ENCODE measurements around the gene SETMAR. TPM values are rescaled to one million over a fixed set of nuclear protein-coding genes. Genes with fewer than 3 reads are reported as not detected.
"Not testable (repeated sequence)": the region's sequence is repeated elsewhere in the genome, so short reads cannot be mapped to it uniquely, and the experiment has no call there.

SETMAR gene
- total RNA-seq = 47.7 TPM

DNA sequence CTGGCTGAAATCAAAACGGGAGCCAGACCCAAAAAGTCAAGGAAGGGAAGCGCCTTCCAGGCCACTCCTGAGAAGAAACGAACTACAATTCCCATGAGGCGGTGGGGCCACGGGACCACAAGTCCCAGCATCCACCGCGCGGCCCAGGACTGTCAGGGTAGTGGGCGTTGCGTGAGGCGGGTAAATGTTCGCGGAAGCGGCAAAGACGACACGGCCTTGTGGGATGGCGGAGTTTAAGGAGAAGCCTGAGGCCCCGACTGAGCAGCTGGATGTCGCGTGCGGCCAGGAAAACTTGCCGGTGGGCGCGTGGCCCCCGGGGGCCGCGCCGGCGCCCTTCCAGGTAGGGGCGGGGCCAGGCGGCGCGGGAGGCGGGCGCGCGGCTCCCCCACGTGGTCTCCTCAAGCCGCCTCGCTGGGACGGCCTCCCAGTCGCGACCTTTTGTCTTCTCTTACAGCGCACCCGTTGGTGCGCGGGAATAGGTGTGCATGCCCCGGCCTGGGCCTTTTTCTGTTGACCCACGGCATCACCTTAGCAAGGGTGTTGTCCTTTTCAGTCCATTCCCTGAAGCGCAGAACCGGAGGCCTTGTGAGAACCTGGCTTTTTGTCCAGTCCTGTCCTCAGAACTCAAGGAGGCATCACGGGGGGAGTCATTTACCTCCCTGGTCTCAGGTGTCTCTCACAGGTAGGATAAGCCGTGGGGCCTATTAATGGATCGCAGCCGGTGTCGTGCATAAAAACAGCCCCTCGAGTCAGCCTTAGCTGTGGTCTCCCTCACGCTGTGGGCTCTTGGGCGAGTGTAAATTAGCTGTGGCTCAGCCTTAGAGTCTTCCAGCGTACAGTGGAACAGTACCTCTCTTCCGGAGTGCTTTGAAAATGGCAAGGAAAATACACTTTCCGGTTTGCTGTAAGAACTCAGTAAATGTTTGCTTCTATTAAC, at the start of gene SETMAR:
Gene SETMAR (plus strand): TSS at position 183 of the 937 bp plus-strand sequence. CDS start 2 bp downstream, at position 185.
- DNase-seq (ENCODE audit: low spot score in 2 of 2) (peak; percentile 85), FAIRE-seq (no peak)

DNA sequence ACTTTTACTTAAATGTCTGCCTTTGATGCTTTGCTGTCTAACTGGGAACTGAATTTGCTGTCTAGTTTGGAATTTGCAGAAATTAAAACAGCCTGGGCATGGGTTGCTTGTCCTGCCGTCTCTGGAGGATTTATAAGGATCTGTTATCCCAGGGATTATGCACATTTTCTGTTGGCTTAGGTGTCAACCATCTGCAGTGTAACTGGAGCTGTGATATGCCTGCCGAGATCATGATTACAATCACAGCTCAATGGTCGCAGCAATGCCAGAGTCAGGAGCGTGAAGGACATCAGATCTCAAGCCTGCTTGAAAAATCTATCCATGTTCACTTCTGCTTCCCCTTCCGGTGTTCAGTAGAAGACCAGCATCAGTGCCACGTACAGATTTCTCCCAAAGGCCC, 41.8 kb upstream of the SETMAR start:
- DNase-seq (ENCODE audit: low spot score in 2 of 2) = no peak

DNA sequence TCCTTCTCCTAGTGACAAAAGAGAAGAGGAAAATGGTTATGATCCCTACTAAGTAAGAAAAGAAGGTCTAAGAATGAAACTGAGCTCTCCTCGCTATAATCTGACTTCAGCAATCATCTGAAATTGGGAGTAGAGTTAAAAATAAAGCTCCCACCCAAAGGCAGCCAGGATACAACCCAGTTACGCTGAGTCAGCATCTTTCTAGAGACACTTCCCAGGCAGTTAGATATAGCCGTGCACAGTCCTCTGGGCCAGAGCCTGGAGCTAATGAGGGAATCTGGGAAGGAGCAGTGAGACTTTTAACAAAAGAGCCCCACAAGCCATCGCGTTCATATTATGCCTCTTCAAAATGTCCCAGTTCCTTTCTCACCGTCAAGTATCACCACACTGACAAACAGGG, 39.1 kb upstream of the SETMAR start:
- DNase-seq (ENCODE audit: low spot score in 2 of 2) = no peak
- FAIRE-seq = no peak

More for the DNA sequence above, 41.8 kb upstream of the SETMAR start:
- FAIRE-seq = no peak

DNA sequence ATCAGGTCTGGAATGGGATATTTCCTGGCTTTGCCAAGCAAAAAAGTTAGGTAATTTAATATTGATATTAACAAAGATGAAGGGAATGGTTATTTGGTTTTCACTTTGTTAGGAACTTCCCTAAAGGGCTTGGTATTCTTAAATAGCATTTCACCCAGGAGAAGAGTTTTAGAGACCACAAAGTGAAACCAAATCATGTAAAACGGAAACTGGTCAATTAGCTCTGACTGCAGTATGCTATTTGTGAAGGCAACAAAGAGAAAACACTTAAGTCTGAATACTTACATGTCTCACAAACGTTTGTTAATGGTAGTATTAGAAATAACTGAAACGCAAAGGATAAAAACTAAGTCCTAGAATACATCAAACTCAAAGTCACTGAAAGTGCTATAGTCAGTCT, 32.4 kb upstream of the SETMAR start:
- FAIRE-seq = no peak
- DNase-seq (ENCODE audit: low spot score in 2 of 2) = no peak

DNA sequence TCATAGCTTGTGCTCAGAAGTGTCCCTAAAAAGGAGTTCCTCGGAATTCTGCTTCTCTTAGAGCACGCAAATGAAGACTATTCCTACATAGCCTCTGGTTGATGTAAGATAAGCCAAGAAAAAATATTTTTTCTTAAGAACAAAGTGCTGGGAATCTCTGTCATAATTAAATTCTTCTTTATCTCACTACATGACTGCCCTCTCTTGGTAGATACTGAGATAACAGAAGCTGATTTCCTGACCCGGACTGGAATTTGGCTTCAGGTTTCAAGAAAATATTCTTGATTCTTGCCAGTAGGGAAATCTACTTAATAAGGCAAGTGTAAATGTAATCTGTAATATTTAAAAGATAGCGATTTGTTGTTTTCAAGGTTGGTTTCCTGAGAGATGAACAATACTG, 31.3 kb upstream of the SETMAR start:
- FAIRE-seq (peak; percentile 70), DNase-seq (ENCODE audit: low spot score in 2 of 2) (peak in 1 of 2 donors; percentile 33)

DNA sequence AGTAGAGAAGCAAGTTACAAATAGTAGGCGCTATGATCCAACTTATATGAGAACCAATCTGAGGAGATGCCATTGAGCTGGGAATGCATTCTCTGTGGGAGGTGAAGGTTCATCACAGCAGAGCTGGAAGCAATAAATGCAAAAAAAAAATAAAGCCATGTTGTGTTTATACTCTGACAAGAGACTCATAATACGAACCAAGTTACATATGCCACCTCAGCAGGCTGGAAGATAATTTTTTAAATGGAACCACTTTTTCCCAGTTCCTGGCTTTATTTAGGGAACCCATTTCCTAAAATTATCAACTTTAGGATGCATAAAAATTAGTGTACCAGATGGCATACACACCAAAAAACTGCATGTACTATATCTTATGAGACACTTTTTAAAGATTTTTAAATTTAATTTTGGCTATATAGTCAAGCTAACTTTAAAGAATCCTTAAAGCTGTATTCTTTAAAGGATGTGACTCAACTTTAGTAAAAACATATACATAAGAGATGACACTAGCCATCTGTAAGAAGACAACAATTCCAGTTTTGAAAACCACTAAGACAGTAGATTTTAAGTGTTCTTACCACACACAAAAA, 23.6 kb upstream of the SETMAR start:
- no peak for FAIRE-seq
- DNase-seq (ENCODE audit: low spot score in 2 of 2) = no peak

DNA sequence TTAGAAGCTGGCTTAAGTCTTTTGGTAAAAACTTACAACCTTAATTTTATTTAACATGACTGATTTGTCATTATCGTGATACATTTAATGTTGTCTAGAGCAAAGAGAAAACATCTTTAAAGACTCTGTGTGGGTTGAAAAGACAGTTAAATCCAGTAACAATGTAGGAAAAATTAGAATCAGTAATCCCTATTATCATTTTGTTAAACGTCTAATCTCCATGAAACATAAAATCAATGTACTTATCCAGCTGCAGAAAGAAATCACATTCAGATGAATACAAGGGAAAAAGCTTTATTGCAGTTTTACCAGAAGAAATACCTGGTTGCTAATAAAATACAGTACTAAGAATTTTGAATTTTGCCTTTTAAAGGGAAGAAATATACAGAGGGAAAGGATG, 21.2 kb upstream of the SETMAR start:
- FAIRE-seq = no peak
- DNase-seq (ENCODE audit: low spot score in 2 of 2) = no peak

DNA sequence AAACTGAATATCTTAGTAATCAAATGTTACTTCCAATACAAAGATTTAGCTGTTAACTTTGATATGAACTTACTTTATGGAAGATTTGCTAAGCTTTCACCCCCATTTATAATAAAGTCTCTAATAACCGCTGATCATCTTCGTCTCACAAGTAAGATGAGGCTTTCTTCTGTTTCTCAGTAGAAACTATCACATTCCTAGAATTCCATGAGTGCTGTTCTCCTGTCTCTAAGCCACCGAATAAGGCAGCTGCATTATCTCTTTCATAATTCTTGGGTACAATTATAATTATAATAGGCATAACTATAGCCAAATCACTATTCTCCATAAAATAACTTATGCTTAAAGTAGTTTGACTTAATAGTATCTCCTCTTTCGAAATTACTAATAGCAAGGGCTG, 18.3 kb upstream of the SETMAR start:
- FAIRE-seq = no peak
- DNase-seq (ENCODE audit: low spot score in 2 of 2) = no peak

DNA sequence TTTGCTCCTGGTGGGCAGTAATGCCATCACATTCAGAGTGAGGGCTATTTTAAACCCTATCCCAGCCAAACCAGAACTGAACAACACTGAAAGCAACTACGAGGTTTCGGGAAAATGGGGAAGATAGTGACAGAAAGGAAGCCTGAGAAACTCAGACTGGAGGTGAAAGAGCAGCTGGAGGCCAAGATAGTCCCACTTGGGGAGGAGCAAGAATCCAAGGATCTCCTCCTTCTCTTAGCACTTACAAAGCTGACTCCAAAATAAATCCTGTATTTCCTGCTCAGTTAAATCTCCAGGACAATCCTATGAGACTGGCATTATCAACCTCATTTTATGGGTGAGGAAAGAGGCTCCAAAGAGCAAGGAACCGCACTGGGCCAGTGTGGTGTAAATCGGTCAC, 14.1 kb upstream of the SETMAR start:
- no peak for DNase-seq (ENCODE audit: low spot score in 2 of 2)
- FAIRE-seq = no peak

DNA sequence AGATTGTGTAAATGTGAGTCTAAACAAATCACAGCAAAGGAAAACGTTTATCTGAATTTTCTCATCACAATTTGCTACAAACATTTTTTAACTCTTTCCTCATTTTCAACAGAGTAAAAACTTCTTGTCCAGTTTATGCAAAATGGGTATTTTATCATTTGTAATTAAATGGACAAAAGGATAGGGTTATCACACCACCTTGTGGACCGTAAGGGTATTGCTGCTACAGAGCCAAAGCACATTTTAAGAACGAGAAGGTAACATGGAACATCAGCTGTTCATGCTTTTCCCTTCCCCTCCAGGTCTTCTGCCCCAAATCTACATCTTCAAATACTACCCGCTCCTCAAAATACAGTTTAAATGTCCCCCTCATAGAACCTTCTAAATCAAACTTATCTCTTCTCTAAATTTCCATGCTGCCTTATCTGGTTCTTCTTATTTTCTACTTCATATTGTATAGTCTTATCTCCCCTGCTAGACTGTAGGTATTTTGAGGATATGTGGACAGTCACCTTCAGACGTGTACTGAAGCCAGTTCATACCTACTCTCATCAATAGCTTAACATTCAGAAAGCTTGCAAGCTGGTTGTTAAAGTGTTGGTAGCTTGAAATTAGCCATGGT, 12.8 kb upstream of the SETMAR start:
- DNase-seq (ENCODE audit: low spot score in 2 of 2) (no peak), FAIRE-seq (peak; percentile 52)

DNA sequence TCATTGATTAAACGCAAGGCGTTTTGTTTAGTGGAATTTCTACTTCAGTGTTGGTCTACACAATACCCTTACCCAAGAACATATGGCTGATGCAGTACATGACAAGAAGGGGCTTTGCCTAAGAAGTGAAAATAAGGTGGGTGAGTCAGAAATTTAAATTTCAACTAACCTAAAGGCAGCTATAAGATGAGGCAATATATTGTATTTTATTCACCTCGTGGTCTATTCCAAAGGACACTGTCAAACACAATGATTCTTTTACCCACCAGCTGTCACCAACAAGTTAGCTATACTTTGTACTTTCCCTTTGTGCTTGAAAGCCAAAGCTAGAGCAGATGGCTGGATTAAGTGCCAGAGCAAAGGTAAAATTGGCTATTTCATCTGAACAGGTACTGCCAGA, 10.9 kb upstream of the SETMAR start:
- no peak for DNase-seq (ENCODE audit: low spot score in 2 of 2)

DNA sequence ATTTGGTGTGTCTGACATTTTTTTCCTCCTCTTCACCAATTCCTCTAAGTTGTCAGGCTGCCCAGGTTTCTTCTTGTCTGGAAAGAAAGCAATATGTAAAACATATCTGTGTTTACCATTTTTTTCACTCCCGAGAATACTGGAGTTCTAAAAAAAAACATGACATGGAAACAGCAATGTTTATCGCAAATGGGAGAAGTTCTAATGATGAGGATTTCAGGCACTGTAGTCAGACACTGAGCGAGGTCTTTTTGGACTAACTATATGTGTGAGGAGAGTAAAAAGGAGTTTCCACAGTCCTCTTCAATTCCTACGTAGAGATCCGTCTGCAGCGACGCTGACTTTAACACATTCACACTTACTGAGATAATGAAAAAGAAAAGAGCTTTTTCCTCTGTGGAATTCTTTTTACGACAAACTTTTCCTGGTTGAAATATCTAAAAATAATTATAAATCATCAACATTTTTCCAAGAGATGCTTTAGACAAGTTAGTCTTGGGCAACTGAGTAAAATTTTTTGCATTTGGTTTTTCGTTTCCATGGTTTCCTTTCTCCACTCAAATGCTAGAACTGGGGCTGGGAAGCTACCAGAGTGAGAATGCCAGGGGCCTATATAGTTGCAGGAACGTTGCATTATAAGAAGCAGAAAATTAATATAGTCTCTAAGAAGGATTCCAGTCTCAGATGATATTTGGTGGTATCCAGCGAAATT, 8.4 kb upstream of the SETMAR start:
- FAIRE-seq (no peak), DNase-seq (ENCODE audit: low spot score in 2 of 2) (no peak)

More for the DNA sequence above, 10.9 kb upstream of the SETMAR start:
- no peak for FAIRE-seq

DNA sequence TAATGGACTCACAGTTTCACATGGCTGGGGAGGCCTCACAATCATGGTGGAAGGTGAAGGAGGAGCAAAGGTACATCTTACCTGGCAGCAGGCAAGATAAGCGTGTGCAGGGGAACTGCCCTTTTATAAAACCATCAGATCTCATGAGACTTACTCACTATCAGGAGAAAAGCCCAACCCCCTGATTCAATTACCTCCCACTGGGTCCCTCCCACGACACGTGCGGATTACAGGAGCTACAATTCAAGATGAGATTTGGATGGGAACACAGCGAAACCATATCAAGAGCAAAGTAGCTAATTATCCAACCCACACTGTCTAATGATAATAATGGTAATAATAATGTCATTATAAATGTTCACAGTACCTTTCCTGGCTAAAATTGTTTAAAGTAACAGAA, 6.7 kb upstream of the SETMAR start:
- not testable (repeated sequence) for FAIRE-seq; DNase-seq (ENCODE audit: low spot score in 2 of 2)

DNA sequence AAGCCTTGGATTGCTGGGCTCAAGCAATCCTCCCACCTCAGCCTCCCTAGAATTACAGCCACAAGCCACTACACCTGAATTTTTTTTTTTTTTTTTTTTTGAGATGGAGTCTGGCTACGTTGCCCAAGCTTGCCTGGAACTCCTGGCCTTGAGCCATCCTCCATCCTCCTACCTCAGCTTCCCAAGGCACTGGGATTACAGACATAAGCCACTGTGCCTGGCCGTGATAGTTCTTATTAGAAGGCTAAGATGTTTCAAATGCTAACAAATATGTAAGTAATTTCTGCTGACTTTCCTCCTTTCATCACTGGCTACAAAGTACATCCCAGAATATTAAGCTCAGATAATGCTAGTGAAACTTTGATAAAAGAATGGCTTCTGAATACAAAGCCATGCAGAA, 5.7 kb upstream of the SETMAR start:
- no peak for FAIRE-seq
- no peak for DNase-seq (ENCODE audit: low spot score in 2 of 2)

DNA sequence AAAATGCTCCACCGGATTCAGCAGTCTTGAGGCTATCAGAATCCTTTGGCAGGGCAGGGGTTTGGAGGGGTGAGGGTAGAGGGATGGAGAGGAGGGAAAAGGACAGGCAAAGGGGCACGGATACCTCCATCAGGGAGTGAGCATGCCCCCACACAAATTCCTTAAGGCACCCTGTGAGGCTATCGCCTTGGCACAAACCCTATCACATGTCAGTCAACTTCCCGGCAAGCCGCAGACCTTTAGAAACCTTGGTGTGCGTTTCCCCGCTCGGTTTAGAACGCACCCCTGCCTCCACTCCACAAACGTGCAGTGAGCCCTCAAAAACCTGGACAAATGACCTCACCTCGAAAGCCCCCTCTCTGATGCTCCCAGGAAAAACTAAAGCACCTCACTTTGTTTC, 422 bp upstream of the SETMAR start:
- DNase-seq (ENCODE audit: low spot score in 2 of 2) (no peak), FAIRE-seq (no peak)

DNA sequence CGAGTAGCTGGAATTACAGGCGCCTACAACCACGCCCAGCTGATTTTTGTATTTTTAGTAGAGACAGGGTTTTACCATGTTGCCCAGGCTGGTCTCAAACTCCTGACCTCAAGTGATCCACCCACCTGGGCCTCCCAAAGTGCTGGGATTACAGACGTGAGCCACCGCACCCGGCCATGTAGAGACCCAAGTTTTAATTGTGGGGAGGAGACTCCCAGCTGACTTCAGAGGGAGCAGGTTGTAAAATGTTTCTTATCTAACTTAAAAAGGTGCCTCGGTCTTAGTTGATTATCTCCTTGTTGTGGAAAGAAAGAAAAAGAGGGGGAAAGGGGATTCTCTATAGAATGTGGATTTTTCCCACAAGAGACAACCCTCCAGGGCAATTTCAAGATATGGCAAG, 2.0 kb downstream of the SETMAR start:
- not testable (repeated sequence) for FAIRE-seq; DNase-seq (ENCODE audit: low spot score in 2 of 2)

DNA sequence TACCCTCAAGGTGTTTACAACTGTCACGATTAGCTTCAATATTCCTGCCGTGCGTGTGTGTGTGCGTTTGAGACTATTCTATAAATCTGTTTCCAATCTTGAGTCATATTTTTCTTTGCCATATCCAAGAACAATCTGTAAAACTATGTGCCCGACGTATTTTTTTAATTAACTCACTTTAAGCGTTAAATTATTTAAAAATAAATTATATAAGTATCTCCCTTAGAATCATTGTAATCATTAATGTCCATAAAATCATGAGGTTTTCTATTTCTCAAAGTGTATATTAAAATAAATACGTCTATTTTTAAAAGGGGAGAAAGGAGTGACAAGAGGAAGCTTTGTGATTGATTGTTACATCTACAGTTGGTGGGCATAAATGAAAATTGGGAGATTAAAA, 2.9 kb downstream of the SETMAR start:
- DNase-seq (ENCODE audit: low spot score in 2 of 2) (no peak), FAIRE-seq (no peak)

DNA sequence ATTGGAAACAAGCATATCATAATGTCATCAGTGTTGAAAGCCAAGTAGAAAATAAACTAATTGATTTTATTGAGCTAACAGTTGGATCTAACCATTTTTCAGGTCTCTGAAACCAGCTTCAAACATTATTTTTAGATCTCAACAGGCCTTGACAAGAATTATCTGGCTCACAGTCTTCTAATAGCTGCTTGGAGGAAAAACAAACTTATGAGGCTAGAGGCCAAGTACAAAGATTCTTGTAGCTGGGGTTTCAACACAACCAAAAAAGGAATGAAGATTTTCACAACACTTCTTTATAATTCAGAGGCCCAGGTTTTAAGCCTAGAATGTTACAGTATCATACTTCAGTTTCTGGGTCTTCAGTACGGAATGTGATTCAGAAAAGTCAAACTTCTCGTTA, 3.7 kb downstream of the SETMAR start:
- FAIRE-seq (no peak), DNase-seq (ENCODE audit: low spot score in 2 of 2) (no peak)

DNA sequence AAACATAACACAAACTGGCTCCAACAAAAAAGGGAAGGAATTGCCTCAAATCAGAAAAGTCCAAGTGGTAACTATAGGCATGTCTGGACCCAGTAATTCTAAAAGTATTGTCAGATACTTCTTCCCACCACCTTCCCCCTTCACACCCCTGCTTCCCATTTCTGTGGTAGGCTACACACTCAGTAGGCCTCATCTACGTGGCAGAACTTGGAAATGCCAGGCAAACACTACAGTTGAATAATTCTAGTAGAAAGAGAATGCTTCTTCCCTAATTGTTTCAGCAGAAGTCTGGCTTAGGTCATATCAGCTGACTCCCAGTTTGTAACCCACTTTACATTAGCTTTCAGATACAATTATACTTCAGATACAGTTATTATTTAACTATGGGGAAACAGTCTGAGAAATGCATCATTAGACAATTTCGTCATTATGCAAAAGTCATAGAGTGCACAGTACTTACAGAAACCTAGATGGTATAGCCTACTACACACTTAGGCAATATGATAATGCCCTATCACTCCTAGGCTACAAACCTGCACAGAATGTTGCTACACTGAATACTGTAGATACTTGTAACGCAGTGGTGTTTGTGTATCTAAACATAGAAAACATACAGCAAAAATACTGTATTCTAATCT, 6.4 kb downstream of the SETMAR start:
- FAIRE-seq = no peak
- DNase-seq (ENCODE audit: low spot score in 2 of 2) = no peak

DNA sequence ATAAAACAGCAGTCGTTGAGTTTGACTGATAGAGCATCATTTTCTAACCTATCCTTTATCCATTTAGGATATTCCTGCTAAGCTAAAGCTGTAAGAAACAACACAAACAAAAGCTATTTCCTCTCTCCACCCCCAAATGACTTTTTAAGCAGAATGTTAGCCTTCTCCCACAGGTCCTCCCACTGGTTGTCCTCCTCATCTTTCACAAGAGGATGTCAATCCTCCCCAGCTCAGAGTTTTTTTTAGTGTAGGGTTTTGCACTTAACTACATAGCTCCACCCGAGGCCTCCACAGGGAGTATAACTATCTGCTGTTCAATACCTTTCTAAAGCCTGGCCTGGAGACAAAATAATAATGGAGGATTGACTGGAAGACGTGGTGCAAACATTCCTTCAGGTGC, 7.8 kb downstream of the SETMAR start:
- no peak for FAIRE-seq
- DNase-seq (ENCODE audit: low spot score in 2 of 2) = no peak

All from frontal cortex (tissue), 4 donors.